NCI-H187 (cell line): ENCODE results near the gene ZNF346.

Experiments
- DNase-seq, 2 experiments: peaks; one replicate each; lab custom pipeline; 2025; lab: John Stamatoyannopoulos, UW

ZNF346 gene

DNA sequence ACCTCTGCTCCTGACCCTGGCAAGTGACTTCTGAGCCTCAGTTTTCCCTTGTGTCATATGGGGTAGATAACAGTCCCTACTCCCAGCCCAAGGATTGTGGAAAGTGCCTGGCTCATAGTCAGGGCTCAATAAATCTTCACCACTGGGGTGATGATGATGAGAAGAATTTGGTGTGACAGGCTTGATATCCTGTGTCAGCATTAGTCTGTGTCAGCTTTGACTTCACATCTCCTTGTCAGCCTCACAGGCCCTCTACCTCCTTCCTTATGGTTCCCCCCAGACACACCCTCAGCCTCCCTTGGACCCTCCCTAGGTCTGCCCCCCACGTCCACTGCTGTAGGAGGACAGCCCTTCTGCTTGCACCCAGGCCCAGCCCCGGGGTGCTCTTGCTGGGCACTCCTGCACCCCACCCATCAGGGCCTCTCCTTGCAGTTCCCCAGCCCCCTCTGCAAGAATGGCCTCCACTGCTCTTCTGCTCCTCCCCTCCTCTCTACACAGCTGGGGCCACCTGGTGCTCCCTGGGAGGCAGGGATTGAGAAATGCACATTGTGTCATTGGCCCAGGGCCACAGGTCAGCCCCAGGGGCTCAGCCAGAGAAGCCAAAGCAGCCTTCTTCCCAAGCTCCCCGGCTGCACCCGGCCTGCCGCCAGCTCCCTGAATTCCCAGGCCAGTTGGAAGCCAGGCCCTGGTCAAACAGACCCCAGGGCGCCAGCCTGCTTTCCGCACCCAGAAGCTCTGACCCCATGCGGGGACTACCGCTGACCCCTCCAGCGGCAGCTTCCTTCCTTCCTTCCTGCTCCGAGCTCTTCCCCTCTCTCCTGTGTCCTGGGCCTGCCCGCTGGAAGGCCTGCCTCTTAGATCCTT is 72.0 kb downstream of the ZNF346 start:
- DNase-seq, result no peak

DNA sequence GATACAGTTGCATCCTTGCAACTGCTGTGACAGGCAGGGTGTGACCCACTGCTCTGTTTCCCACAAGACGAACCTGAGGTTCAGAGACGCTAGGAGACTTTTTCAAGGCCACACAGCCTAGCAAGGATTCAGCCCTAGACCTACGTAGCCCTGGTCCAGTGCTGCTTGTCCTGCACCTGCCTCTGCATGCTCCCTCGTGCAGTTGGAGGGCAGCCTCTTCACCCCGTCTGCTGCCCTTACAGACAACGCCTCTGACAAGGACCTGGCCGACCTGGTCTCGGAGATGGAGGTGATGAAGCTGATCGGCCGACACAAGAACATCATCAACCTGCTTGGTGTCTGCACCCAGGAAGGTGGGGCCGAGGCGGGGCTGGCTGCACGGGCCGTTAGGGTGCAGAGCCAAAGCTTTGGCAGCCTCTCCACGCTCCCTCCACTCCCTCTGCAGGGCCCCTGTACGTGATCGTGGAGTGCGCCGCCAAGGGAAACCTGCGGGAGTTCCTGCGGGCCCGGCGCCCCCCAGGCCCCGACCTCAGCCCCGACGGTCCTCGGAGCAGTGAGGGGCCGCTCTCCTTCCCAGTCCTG is 72.7 kb downstream of the ZNF346 start:
- DNase-seq, result no peak

DNA sequence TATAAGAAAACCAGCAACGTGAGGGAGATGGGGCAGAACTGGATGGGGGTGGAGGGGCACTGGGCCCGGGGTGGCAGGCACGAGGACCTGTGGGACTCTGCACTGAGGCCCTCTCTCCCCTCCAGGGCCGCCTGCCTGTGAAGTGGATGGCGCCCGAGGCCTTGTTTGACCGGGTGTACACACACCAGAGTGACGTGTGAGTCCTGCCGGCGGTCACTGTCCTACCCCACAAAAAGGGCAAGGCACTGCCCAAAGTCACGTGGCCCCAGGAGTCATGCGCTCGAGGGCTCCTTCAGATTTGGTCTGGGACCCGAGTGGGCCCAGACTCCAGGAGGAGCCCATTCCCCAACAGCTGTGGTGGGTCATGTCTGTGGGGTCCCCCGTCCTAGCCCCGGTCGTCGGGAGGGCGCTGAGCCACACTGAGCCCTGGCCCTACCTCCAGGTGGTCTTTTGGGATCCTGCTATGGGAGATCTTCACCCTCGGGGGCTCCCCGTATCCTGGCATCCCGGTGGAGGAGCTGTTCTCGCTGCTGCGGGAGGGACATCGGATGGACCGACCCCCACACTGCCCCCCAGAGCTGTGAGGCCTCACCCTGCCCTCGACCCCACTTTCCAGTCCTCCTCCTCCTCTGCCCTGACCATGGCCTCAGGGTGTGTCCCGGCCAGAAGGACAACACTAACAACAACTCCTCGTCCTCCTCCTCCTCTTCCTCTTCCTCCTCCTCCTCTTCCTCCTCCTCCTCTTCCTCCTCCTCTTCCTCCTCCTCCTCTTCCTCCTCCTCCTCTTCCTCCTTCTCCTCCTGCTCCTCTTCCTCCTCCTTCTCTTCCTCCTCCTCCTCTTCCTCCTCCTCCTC is 73.9 kb downstream of the ZNF346 start:
- DNase-seq, result no peak

GRCh38 chr5:177097016-177097985 is 74.8 kb downstream of the ZNF346 start:
- DNase-seq, result no peak

DNA sequence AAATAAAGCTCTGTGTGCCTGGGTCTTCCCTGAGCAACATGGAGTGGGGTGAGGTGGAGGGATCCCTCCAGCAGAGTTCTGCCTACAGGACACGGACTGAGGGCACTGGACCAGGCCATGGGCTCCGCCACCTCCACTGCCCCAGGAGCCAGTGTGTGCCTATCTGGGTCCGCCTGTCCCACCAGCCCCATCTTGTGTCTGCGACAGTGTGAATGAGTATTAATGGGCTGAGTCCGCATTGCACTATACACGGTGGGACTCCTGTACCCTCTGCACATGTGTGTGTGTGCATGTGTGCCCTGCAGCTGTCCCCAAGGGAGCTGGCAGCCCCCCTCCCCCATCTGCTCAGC is 75.6 kb downstream of the ZNF346 start:
- no peak for DNase-seq

DNA sequence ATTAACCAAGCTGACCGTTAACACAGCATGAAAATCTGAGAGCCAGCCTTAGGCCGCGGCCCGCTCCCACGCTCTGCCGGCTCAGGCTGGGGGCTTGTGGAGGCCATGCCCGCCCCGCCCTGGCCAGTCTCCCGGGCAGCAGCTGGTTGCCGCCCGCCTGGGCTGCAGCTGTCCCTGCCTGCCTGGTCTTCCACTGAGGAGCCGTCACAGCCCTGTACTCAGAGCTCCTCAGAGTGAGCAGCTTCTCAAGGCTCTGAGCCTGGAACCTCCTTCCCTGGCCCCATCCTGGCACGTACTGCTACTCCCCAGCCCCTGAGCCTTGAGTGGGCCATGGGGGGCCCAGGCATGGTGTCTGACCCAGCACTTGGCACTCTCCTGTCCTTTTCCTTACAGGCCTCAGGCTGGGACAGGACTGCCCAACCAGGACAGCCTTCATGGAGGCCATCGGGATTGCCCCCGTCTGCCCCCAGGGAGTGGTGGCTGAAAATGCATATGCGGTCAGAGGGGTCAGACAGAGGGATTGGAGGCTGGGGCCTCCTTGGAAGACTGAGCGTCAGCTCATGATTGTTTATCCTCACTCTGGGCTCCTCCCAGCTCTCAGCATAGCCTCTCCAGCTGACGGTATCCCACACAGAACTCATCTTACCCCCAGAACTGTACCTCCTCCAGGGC is 76.1 kb downstream of the ZNF346 start:
- no peak for DNase-seq

DNA sequence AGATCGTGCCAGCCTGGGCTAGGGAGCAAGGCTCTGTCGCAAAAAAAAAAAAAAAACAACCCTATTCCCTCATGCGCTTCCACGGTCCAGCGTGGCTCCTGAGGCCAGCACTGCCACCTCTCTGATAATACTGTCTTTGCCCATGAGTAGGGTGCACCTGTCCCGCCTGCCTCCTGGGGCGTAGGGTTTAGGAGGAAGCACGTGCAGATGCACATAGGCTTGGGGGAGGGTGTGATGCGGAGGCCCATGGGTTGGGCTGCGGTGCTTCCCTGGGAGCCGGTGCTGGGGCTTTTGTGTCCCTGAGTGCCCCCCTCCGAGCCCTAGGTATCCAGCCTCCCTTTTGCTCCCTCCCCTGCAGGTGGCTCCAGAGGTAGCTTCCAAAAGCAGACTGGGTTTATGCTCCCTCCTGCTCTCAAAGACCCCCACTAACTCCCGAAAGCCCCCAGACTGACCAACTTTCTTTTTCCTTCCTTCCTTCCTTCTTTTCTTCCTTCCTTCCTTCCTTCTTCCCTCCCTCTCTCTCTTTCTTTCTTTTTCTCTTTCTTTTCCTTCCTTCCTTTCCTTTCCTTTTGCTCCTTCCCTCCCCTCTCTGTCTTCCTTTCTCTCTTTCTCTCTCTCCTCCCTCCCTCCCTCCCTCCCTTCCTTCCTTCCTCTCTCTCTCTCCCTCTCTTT is 77.1 kb downstream of the ZNF346 start:
- DNase-seq, result no peak

DNA sequence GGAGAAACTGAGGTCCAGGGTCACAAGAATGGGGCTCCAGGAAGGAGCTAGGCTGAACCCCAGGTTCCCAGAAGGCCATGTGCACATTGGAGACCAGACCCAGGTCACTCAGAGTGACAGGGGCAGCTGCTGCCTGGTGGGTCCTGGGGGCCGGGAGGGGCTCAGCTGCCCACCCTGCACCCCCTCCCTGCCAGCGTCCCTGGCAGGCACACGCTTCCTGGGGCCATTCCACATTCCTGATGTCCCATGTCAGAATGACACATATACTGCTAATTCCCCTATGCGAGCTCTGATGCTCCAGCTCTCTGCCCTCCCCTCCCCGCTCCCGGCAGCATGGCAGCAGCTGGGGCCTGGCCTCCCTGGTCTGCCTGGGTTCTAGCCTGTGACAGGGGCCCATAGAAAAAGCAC is 78.2 kb downstream of the ZNF346 start:
- DNase-seq, result no peak

DNA sequence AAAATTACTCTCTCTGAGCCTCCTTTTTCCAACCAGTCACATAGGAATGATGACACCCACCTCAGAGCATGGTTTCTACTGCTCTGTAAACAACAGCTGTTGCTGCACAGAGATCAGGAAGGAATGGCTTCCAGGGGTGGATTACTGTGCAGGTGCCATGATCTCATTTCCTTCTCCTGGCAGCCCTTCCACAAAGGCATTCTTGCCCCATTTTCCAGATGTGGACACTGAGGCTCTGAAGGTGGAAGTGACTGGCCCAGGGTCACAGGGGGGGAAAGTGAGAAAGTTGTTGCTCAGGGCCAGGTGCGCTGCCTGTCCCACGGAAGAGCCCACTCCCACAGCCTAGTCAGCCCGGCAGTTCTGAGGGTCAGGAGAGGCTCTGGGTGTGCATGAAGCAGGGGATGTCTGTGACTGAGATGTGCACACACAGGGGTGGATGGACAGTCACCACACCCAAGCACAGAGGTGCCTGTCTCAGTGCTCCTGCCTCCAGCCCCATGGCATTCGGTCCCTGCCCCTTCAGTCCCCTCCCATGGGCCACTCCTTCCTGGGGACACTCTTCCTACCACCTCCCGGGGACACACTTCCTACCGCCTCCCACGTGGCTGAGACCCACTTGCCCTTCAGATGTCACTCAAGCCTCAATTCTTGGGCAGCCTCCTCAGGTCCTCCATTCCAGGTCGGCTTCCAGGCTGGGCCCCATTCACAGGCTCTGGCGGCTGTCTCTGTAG is 81.2 kb downstream of the ZNF346 start:
- no peak for DNase-seq

DNA sequence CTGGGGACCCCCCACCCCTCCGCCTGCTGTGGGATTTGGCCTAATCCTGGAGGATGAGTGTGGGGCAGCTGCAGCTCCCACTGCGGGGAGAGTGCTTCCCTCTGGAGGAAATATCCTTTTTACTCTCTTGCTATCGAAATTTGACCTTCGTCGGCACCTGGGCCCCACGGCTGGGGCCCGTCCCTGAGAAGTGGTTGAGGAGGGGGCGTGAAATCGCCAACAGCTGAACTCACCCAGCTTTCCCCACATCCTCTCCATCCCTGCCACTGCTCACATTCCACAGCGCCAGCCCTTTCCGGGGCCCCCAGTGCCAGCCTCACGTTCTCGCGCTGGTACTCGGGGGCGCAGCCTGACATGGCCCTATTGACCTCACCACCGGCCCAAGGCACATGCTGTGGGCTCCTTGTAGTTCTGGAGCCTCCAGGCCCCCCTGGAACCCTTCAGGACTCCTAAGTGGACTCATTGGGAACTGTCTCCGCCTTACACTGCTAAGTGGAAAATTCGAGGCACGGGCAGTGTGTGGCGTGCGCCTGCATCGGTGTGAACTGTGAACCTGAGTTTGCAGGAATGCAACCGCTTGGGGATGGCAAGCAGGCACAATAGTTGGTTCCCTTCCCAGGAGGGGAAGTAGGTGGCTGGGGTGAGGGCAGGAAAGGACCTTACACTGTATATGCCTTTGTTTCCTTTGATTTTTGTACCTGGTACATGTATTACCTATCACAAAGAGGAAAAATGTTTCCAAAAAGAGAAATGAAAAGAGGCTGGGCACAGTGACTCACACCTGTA is 83.4 kb downstream of the ZNF346 start:
- no peak for DNase-seq

DNA sequence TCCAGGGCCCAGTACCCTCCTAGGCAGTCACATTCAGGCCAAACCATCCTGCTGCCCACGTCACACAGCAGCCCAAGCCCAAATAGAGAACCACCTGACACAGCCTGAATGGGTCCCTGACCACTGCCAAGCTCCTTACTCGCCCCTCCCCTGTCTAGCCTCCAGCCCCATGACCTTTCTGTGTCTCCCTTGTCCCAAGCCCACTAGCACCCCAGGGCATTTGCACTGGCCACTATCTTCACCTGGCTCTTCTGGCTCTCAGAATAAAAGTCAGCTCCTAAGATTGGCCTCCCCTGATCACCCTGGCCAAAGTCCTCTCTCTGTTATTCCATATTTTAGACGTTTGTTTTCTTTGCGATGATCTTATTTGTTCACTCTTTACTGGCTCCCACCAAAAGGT is 84.7 kb downstream of the ZNF346 start:
- no peak for DNase-seq

DNA sequence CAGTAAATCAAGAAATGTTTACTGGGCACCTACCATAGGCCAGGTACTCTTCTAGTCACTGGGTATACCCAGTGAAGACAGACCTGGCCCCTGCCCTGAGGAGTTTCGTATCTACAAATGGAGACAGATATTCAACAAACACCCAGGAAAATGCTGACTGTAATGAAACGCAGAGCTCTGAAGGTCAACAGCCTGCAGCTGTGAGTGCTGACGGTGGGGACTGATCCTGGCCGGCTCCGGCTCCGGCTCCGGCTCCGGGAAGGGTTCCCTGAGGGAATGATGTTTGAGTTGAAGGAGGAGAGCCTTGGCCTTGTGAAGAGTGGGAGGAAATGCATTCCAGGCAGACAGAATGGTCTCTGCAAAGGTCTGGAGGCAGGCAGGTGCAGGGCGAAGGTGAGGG is 87.3 kb downstream of the ZNF346 start:
- no peak for DNase-seq

DNA sequence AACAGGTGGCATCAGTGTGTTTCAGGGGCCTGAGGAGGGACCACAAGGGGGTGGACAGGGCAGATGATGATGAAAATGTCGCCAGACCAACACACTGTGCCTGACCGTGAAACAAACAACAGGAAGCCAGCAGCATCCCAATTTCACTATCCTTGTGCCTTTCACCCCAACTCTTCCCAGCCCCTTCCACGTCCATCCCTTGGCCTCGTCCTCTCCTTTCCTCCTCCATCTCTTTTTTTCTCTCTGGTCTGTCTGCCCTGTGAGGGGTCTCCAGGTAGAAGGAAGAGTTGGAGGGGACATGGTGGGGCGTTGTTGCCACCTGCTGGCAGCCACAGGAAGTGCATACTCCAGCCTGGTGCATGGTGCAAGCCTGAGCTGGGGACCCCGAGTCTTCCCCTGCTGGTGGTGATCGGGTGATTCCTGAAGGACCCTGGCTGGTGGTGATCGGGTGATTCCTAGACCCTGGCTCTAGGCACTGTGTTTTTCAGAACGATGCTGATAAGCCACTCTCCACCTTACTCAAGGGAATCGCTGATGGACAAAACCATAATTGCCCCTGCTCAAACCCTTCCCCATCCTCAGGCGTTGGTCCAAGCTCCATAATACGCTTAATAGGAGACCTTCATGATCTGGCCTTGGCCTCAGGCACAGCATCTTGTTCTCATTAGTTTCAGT is 89.4 kb downstream of the ZNF346 start:
- DNase-seq, result no peak

GRCh38 chr5:177112589-177113220 is 90.2 kb downstream of the ZNF346 start:
- DNase-seq, result no peak

GRCh38 chr5:177113566-177114424 is 91.3 kb downstream of the ZNF346 start:
- peak; percentile 5 to 17 for DNase-seq

GRCh38 chr5:177116631-177117373 is 94.3 kb downstream of the ZNF346 start:
- no peak for DNase-seq
